Uterus (tissue), 2 donors: ENCODE results near the gene MRPL44.

Experiments
- CTCF ChIP-seq, 4 experiments: fragments of 200-600 bp in 2 of 4; fragments of 450-650 bp in 2 of 4; sonication (generic) in 2 of 4; IDR thresholded peaks; one replicate each; pipeline ENCODE4 v1.5.1; 2016 to 2019; ENCODE audit warnings: antibody characterized with exemption in 4 of 4, mild to moderate bottlenecking in 2 of 4, moderate library complexity in 1 of 4
- POLR2A ChIP-seq, 2 donors: fragments of 450-650 bp; IDR thresholded peaks; one replicate each; pipeline ENCODE4 v1.6.1; 2016; ENCODE audit warnings: antibody characterized with exemption in 2 of 2, mild to moderate bottlenecking in 1 of 2, moderate library complexity in 1 of 2

- TF ChIP-seq CTCF (IDR thresholded peaks at IDR 0.05) (peak; percentile 67 to 80 (median 77)), POLR2A (IDR thresholded peaks at IDR 0.05) (no peak)
Observed at GRCh38 chr2:223993634-223994232, 36.5 kb downstream of the MRPL44 start.
